K562 (cell line): ENCODE data around the gene PPT2. TPM values are rescaled to one million over a fixed set of nuclear protein-coding genes. Genes with fewer than 3 reads are reported as not detected.

Source experiments
- BMI1 ChIP-seq: fragments of 150-350 bp; IDR thresholded peaks from 2 replicates; pipeline ENCODE4 v1.6.1; 2014; ENCODE audit warnings: low read length
- CXXC5 ChIP-seq: fragments of 250-450 bp; sonication (Bioruptor Pico); IDR thresholded peaks from 2 replicates; pipeline ENCODE4 v1.8.0; 2022; ENCODE audit warnings: inconsistent platforms, mild to moderate bottlenecking, moderate library complexity
- DACH1 ChIP-seq: fragments of 450-650 bp; IDR thresholded peaks from 2 replicates; pipeline ENCODE4 v1.6.1; 2018; ENCODE audit not compliant: partially characterized antibody
- ESRRB ChIP-seq: fragments of 250-450 bp; sonication (Bioruptor Pico); IDR thresholded peaks from 2 replicates; pipeline ENCODE4 v1.5.0; 2020; ENCODE audit warnings: mild to moderate bottlenecking, moderate library complexity, borderline replicate concordance
- FOXA1 ChIP-seq: fragments of 450-650 bp; IDR thresholded peaks from 2 replicates; pipeline ENCODE4 v1.6.1; 2016; ENCODE audit warnings: mild to moderate bottlenecking, borderline replicate concordance
- HDAC3 ChIP-seq: fragments of 450-650 bp; IDR thresholded peaks from 2 replicates; pipeline ENCODE4 v1.6.1; 2018; ENCODE audit warnings: borderline replicate concordance, mild to moderate bottlenecking, moderate library complexity; ENCODE audit not compliant: partially characterized antibody
- HDAC6 ChIP-seq: IDR thresholded peaks from 2 replicates; pipeline ENCODE4 v1.6.1; 2012; ENCODE audit warnings: low read depth, mild to moderate bottlenecking, control low read depth, inconsistent platforms, low read length, moderate library complexity
- HDAC8 ChIP-seq: fragments of 450-650 bp; IDR thresholded peaks from 2 replicates; pipeline ENCODE4 v1.6.1; 2016; ENCODE audit warnings: mild to moderate bottlenecking, missing genetic modification characterization, moderate library complexity, missing compliant biosample characterization
- KAT8 ChIP-seq: fragments of 450-650 bp; IDR thresholded peaks from 2 replicates; pipeline ENCODE4 v1.6.1; 2016; ENCODE audit warnings: low read depth, mild to moderate bottlenecking
- NCOR1 ChIP-seq: fragments of 450-650 bp; IDR thresholded peaks from 2 replicates; pipeline ENCODE4 v1.6.1; 2016; ENCODE audit warnings: mild to moderate bottlenecking, moderate library complexity
- NELFE ChIP-seq: IDR thresholded peaks from 2 replicates; pipeline ENCODE4 v1.6.1; 2011; ENCODE audit warnings: mild to moderate bottlenecking; ENCODE audit not compliant: insufficient read depth, insufficient read length
- RFX7 ChIP-seq: fragments of 250-450 bp; sonication (Bioruptor Pico); IDR thresholded peaks from 2 replicates; pipeline ENCODE4 v1.5.1; 2021; ENCODE audit warnings: mild to moderate bottlenecking
- SLC30A9 ChIP-seq: fragments of 250-450 bp; sonication (Bioruptor Pico); IDR thresholded peaks from 2 replicates; pipeline ENCODE4 v1.8.0; 2022; ENCODE audit warnings: mild to moderate bottlenecking, moderate library complexity
- TBL1XR1 ChIP-seq, 2 experiments: IDR thresholded peaks; 2 replicates each; pipeline ENCODE4 v1.6.1; 2012; ENCODE audit warnings: improper control_type of control experiment in 2 of 2, low read length in 2 of 2, mild to moderate bottlenecking in 1 of 2
- TEAD2 ChIP-seq: fragments of 450-650 bp; IDR thresholded peaks from 2 replicates; pipeline ENCODE4 v1.6.1; 2016; ENCODE audit warnings: missing genetic modification characterization, control low read depth, missing compliant biosample characterization
- ZNF253 ChIP-seq: fragments of 250-450 bp; sonication (Bioruptor Pico); conservative IDR thresholded peaks from 2 replicates; pipeline ENCODE4 v1.6.1; 2021; ENCODE audit warnings: mild to moderate bottlenecking
- ZNF3 ChIP-seq: fragments of 250-450 bp; sonication (Bioruptor Pico); IDR thresholded peaks from 2 replicates; pipeline ENCODE4 v1.5.0; 2021; ENCODE audit warnings: mild to moderate bottlenecking, moderate library complexity
- polyA plus RNA-seq, 8 experiments: library from polyadenylated mRNA; depleted of rRNA in 4 of 8; stranded (reverse) in 5 of 8; unstranded in 3 of 8; fragments of >200 nt; fragmentation: Nextera tagmentation in 2 of 8; fragmentation: Illumina TruSeq in 1 of 8; extraction: Ambion mirVana in 2 of 8; extraction: Trizol in 1 of 8; gene quantifications; 2 replicates each; pipeline versions ENCODE4 v1.2.1 to v1.2.3, GENCODE V29; 2011 to 2014; ENCODE audit warnings: inconsistent platforms in 1 of 8, missing spikeins in 1 of 8
- total RNA-seq, 7 experiments: library from RNA; depleted of rRNA in 6 of 7; stranded (reverse); fragments of >200 nt in 6 of 7; fragmentation: Illumina TruSeq in 2 of 7; extraction: Trizol in 2 of 7; gene quantifications; 2 replicates each; pipeline versions ENCODE4 v1.2.1 to v1.2.3, GENCODE V29; 2011 to 2021; ENCODE audit warnings: low replicate concordance in 1 of 7
- TF ChIP-seq, protein P1 (sequence below): sonication (generic); formaldehyde crosslinking; IDR thresholded peaks from 2 replicates; pipeline ENCODE4 v1.8.0; 2022; ENCODE audit warnings: mild to moderate bottlenecking, low read depth, missing genetic modification reagents
- TF ChIP-seq, protein P2 (sequence below), 3 experiments: IDR thresholded peaks in 2 of 3; conservative IDR thresholded peaks in 1 of 3; 2 replicates each; pipeline ENCODE4 v1.5.1; 2011 to 2012; ENCODE audit warnings: low read length in 3 of 3, mild to moderate bottlenecking in 3 of 3, control low read depth in 2 of 3, improper control_type of control experiment in 1 of 3, inconsistent platforms in 1 of 3, low read depth in 1 of 3, mixed read lengths in 1 of 3, moderate library complexity in 1 of 3; ENCODE audit not compliant: insufficient read depth in 2 of 3
- TF ChIP-seq, protein P3 (sequence below): fragments of 250-450 bp; sonication (Bioruptor Pico); IDR thresholded peaks from 2 replicates; pipeline ENCODE4 v1.4.0; 2020; ENCODE audit warnings: mild to moderate bottlenecking
- TF ChIP-seq, protein P4 (sequence below): fragments of 250-450 bp; sonication (Bioruptor Pico); IDR thresholded peaks from 2 replicates; pipeline ENCODE4 v1.9.0; 2021; ENCODE audit warnings: mild to moderate bottlenecking
- TF ChIP-seq, protein P5 (sequence below): sonication (generic); formaldehyde crosslinking; IDR thresholded peaks from 2 replicates; pipeline ENCODE4 v1.8.0; 2023; ENCODE audit warnings: mild to moderate bottlenecking, missing genetic modification reagents

The PPT2 gene
- total and polyA plus RNA-seq, 9 of the 15 experiments (the other 6 are each of a cell fraction or from before 2014, with no cell fraction given), result 27.4 to 98.8 (median 69.9) TPM

DNA sequence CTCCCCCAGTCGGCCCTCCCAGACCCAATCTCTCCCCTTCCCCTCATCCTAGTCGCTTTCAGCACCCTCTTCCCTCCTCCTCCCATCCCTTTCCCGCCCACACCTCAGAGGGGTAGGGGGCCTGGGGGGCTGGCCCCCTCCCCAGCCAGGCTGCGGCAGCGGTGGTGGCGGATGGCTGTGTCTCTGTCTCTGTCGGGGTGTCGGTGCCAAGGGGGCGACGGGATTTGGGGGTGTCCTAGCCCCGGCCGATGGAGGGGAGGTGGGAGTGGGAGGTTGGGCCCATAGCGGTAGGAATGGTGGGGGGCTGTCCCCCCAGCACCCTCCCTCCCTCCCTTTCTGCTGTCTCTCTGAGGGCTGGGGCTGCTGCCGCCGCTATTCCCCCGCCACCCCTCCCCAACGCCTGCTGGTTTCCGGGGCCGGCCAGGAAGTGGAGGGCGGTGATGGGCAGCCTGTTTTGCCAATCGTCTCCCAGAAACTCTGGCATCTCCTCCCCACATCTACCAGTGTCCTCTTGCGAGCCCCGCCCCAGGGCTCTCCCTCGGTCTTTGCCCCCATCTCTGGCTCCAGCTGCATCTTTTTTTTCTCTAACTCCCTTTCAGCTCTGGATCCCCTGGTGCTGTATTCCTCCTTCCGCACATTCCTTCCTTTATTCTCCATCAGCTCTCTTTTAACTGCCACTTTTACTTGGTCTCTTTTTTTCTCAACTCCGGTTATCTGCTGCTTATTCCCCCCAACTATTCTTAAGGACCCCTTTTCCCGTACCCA lies 22.0 kb downstream of the PPT2 start, which contains the start of gene AGPAT1 (continued):
- TF ChIP-seq, protein P1, sequence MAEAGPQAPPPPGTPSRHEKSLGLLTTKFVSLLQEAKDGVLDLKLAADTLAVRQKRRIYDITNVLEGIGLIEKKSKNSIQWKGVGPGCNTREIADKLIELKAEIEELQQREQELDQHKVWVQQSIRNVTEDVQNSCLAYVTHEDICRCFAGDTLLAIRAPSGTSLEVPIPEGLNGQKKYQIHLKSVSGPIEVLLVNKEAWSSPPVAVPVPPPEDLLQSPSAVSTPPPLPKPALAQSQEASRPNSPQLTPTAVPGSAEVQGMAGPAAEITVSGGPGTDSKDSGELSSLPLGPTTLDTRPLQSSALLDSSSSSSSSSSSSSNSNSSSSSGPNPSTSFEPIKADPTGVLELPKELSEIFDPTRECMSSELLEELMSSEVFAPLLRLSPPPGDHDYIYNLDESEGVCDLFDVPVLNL (CRISPR knock-in tag), result no peak
- TF ChIP-seq ZNF253 (CRISPR knock-in tag) (no peak), NCOR1 (no peak), ESRRB (CRISPR knock-in tag) (no peak), CXXC5 (CRISPR knock-in tag) (peak; percentile 50; the same call in 1 of the 2 replicates), HDAC8 (tag) (no peak), SLC30A9 (CRISPR knock-in tag) (no peak), FOXA1 (no peak), HDAC6 (no peak), HDAC3 (no peak), BMI1 (no peak), TBL1XR1 (IDR thresholded peaks at IDR 0.05; ENCODE audit: low read length in 2 of 2) (no peak), DACH1 (no peak), TEAD2 (tag) (no peak), RFX7 (CRISPR knock-in tag) (0 out of 2 replicates have a peak, but pooled peaks have one; percentile 11), KAT8 (no peak), ZNF3 (CRISPR knock-in tag) (no peak), NELFE (no peak)
- TF ChIP-seq, protein P2, sequence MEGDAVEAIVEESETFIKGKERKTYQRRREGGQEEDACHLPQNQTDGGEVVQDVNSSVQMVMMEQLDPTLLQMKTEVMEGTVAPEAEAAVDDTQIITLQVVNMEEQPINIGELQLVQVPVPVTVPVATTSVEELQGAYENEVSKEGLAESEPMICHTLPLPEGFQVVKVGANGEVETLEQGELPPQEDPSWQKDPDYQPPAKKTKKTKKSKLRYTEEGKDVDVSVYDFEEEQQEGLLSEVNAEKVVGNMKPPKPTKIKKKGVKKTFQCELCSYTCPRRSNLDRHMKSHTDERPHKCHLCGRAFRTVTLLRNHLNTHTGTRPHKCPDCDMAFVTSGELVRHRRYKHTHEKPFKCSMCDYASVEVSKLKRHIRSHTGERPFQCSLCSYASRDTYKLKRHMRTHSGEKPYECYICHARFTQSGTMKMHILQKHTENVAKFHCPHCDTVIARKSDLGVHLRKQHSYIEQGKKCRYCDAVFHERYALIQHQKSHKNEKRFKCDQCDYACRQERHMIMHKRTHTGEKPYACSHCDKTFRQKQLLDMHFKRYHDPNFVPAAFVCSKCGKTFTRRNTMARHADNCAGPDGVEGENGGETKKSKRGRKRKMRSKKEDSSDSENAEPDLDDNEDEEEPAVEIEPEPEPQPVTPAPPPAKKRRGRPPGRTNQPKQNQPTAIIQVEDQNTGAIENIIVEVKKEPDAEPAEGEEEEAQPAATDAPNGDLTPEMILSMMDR (IDR thresholded peaks at IDR 0.05 in 2 of 3, conservative IDR thresholded peaks at IDR 0.05 in 1 of 3; ENCODE audit: insufficient read depth in 2 of 3, low read depth in 1 of 3, low read length in 3 of 3), result no peak
- TF ChIP-seq, protein P3, sequence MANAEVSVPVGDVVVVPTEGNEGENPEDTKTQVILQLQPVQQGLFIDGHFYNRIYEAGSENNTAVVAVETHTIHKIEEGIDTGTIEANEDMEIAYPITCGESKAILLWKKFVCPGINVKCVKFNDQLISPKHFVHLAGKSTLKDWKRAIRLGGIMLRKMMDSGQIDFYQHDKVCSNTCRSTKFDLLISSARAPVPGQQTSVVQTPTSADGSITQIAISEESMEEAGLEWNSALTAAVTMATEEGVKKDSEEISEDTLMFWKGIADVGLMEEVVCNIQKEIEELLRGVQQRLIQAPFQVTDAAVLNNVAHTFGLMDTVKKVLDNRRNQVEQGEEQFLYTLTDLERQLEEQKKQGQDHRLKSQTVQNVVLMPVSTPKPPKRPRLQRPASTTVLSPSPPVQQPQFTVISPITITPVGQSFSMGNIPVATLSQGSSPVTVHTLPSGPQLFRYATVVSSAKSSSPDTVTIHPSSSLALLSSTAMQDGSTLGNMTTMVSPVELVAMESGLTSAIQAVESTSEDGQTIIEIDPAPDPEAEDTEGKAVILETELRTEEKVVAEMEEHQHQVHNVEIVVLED (CRISPR knock-in tag), result 0 out of 2 replicates have a peak, but pooled peaks have one; percentile 12
- TF ChIP-seq, protein P4, sequence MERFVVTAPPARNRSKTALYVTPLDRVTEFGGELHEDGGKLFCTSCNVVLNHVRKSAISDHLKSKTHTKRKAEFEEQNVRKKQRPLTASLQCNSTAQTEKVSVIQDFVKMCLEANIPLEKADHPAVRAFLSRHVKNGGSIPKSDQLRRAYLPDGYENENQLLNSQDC, result 0 out of 2 replicates have a peak, but pooled peaks have one; percentile 6
- TF ChIP-seq, protein P5, sequence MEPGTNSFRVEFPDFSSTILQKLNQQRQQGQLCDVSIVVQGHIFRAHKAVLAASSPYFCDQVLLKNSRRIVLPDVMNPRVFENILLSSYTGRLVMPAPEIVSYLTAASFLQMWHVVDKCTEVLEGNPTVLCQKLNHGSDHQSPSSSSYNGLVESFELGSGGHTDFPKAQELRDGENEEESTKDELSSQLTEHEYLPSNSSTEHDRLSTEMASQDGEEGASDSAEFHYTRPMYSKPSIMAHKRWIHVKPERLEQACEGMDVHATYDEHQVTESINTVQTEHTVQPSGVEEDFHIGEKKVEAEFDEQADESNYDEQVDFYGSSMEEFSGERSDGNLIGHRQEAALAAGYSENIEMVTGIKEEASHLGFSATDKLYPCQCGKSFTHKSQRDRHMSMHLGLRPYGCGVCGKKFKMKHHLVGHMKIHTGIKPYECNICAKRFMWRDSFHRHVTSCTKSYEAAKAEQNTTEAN (CRISPR knock-in tag), result no peak
